ENCODE data around the gene CDH23.

DNA sequence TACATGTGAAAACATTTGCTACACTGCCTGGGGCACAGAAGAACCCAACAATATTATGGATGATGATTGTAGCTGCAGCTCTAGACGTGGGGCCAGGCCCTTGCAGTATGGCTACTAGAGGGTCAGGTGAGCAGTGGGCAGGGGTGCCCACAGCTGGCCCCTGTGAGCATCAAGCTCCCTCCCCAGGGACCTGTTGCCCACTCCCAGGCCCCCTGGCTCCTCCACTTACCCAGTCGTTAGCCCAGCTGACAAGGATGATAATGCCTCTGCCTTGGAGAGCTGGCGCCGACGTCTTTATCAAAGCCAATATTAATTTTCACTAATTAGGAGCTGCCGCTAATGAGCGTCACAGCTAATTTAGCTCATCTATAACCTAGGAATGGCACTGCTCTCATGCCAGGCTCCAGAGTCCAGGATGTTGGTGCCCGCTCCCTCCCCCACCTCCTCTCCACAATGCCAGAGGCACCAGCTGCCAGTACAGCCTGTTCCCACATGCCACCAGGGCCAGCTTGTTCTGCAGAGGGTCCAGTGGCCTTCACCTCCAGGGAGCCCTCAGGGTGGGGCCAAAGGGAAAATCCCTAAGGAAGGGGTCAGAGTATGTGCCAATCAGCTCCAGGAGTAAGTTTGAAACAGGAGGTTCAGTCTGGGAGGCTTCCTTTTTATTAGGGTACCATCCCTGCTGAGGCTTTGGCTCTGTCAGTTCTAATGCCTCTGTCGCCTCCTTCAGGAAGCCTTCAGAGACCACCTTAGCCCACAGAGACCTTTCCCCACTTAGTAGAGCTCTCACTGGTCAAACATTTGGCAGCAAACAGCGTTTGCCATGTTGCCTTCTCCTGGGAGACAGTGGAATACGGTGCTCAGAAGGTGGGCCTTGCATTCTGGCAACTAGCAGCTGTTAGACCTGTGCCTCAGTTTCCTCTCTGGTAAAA, 77.2 kb downstream of the CDH23 start:
- TF ChIP-seq SIN3A (IDR thresholded peaks at IDR 0.05; ENCODE audit: borderline replicate concordance, insufficient read depth, low read length) (no peak), POLR2AphosphoS5 (IDR thresholded peaks at IDR 0.05; ENCODE audit: low read depth, low read length) (no peak), REST (IDR thresholded peaks at IDR 0.05; ENCODE audit: insufficient read depth in 1 of 2, low read depth in 2 of 2, low read length in 2 of 2) (no peak), TAF1 (IDR thresholded peaks at IDR 0.05; ENCODE audit: borderline replicate concordance, insufficient read depth, low read length) (no peak), FOXP2 (optimal IDR thresholded peaks at IDR 0.05; ENCODE audit: borderline replicate concordance, extremely low read depth, extremely low read length, insufficient read depth) (no peak)
